ENCODE measurements around the gene PIP4K2B. TPM values are rescaled to one million over a fixed set of nuclear protein-coding genes. Genes with fewer than 3 reads are reported as not detected.
A peak's percentile ranks its signal among the peaks of the same experiment; 100 is the strongest.

The PIP4K2B gene
- total RNA-seq (2014; rRNA removed; shearing (Covaris generic)) = 43.6 and 65.8 TPM in 2 replicates
- 12.8 and 13.4 TPM in 2 replicates for polyA plus RNA-seq (2016; fragmentation: Nextera tagmentation; extraction: Ambion mirVana)

- peak; percentile 98 for DNase-seq
- Histone ChIP-seq H3K4me2 (ENCODE audit: unreplicated experiment) (peak within 1 kb of the TSS; percentile 100), H3K9me3 (ENCODE audit: low read depth) (no peaks in the 10 kb centered on the region), H3K4me1 (ENCODE audit: insufficient read depth) (peaks cover 21% of the 10 kb centered on the region), H3K36me3 (ENCODE audit: low read depth) (peaks cover 21% of the 10 kb centered on the region), H3K9me2 (ENCODE audit: insufficient read depth) (no peaks in the 10 kb centered on the region), H4K20me1 (ENCODE audit: insufficient read depth) (no peaks in the 10 kb centered on the region), H3K27ac (peak within 1 kb of the TSS; percentile 96), H2AFZ (peak within 1 kb of the TSS; percentile 72), H3K27me3 (replicated peaks; ENCODE audit: insufficient read depth) (no peaks in the 10 kb centered on the region), H3F3A (ENCODE audit: insufficient read depth) (peaks cover 52% of the 10 kb centered on the region), H3K4me3 (peak within 1 kb of the TSS; percentile 88), H3K79me2 (ENCODE audit: insufficient read depth) (peaks cover 45% of the 10 kb centered on the region), H3K9ac (peak within 1 kb of the TSS; percentile 97)
- TF ChIP-seq EZH2phosphoT487 (IDR thresholded peaks at IDR 0.05; ENCODE audit: insufficient read depth, low read depth) (no peak), EZH2 (IDR thresholded peaks at IDR 0.05; ENCODE audit: insufficient read depth, poor library complexity, severe bottlenecking) (no peak)
- in situ Hi-C loops (cut with MboI) = no loop called here
- WGBS, 2 experiments (ENCODE audit: low coverage in 1 of 2, low lambda C conversion rate in 2 of 2, missing lambda C conversion rate in 2 of 2) = 1% methylated on average over 24 to 32 of the region's 76 CpGs
Measured at GRCh38 chr17:38799501-38800236, at the start of gene PIP4K2B. Gene PIP4K2B, minus strand, starts transcription at chr17:38799556. Its CDS starts 132 bp downstream, at chr17:38799424.

- no peak overlapping the region for H3K9ac ChIP-seq
- H3K9me3 ChIP-seq (ENCODE audit: low read depth) = no peaks in the 10 kb centered on the region
- peaks cover 81% of the 10 kb centered on the region for H3F3A ChIP-seq (ENCODE audit: insufficient read depth)
- H4K20me1 ChIP-seq (ENCODE audit: insufficient read depth) = peaks cover 19% of the 10 kb centered on the region
- H3K27ac ChIP-seq = no peak overlapping the region
- H3K4me3 ChIP-seq = no peak overlapping the region
- peaks cover 66% of the 10 kb centered on the region for H3K36me3 ChIP-seq (ENCODE audit: low read depth)
- WGBS, 2 experiments (ENCODE audit: low coverage in 1 of 2, low lambda C conversion rate in 2 of 2, missing lambda C conversion rate in 2 of 2) = 100% methylated on average over 1 of the region's 1 CpG
- no peak for DNase-seq
- peaks cover 51% of the 10 kb centered on the region for H3K79me2 ChIP-seq (ENCODE audit: insufficient read depth)
- H3K4me1 ChIP-seq (ENCODE audit: insufficient read depth) = peaks cover 19% of the 10 kb centered on the region
- H3K9me2 ChIP-seq (ENCODE audit: insufficient read depth) = no peaks in the 10 kb centered on the region
- H2AFZ ChIP-seq = no peak overlapping the region
- in situ Hi-C loops (cut with MboI) = no loop called here
- TF ChIP-seq EZH2phosphoT487 (IDR thresholded peaks at IDR 0.05; ENCODE audit: insufficient read depth, low read depth) = no peak
- no peak for TF ChIP-seq EZH2 (IDR thresholded peaks at IDR 0.05; ENCODE audit: insufficient read depth, poor library complexity, severe bottlenecking)
- H3K27me3 ChIP-seq (replicated peaks; ENCODE audit: insufficient read depth) = no peaks in the 10 kb centered on the region
- no peak overlapping the region for H3K4me2 ChIP-seq (ENCODE audit: unreplicated experiment)
Measured at GRCh38 chr17:38848557-38848891, 49.2 kb upstream of the PIP4K2B start.

GRCh38 chr17:38844261-38844757 lies 45.0 kb upstream of the PIP4K2B start:
- H3K4me3 ChIP-seq = no peak overlapping the region
- no peaks in the 10 kb centered on the region for H4K20me1 ChIP-seq (ENCODE audit: insufficient read depth)
- H2AFZ ChIP-seq = no peak overlapping the region
- no peaks in the 10 kb centered on the region for H3K9me2 ChIP-seq (ENCODE audit: insufficient read depth)
- H3K27me3 ChIP-seq (replicated peaks; ENCODE audit: insufficient read depth) = no peaks in the 10 kb centered on the region
- H3F3A ChIP-seq (ENCODE audit: insufficient read depth) = peaks cover 40% of the 10 kb centered on the region
- no peaks in the 10 kb centered on the region for H3K9me3 ChIP-seq (ENCODE audit: low read depth)
- in situ Hi-C loops (cut with MboI) = no loop called here
- WGBS, 2 experiments (ENCODE audit: low coverage in 1 of 2, low lambda C conversion rate in 2 of 2, missing lambda C conversion rate in 2 of 2) = 63 to 68% methylated on average over 13 of the region's 13 CpGs
- H3K4me1 ChIP-seq (ENCODE audit: insufficient read depth) = no peaks in the 10 kb centered on the region
- no peak overlapping the region for H3K9ac ChIP-seq
- no peak overlapping the region for H3K27ac ChIP-seq
- peaks cover 29% of the 10 kb centered on the region for H3K36me3 ChIP-seq (ENCODE audit: low read depth)
- no peak for TF ChIP-seq EZH2phosphoT487 (IDR thresholded peaks at IDR 0.05; ENCODE audit: insufficient read depth, low read depth)
- no peak for TF ChIP-seq EZH2 (IDR thresholded peaks at IDR 0.05; ENCODE audit: insufficient read depth, poor library complexity, severe bottlenecking)
- H3K79me2 ChIP-seq (ENCODE audit: insufficient read depth) = peaks cover 9% of the 10 kb centered on the region; the same call in 1 of the 2 replicates
- H3K4me2 ChIP-seq (ENCODE audit: unreplicated experiment) = no peak overlapping the region
- DNase-seq = peak; percentile 37

- peak overlapping the region; percentile 99 for H3K27ac ChIP-seq
- H3K36me3 ChIP-seq (ENCODE audit: low read depth) = no peaks in the 10 kb centered on the region
- H3K9me2 ChIP-seq (ENCODE audit: insufficient read depth) = no peaks in the 10 kb centered on the region
- no peaks in the 10 kb centered on the region for H3F3A ChIP-seq (ENCODE audit: insufficient read depth)
- peak overlapping the region; percentile 85 for H3K4me2 ChIP-seq (ENCODE audit: unreplicated experiment)
- 80 to 81% methylated on average over 17 of the region's 17 CpGs for WGBS, 2 experiments (ENCODE audit: low coverage in 1 of 2, low lambda C conversion rate in 2 of 2, missing lambda C conversion rate in 2 of 2)
- TF ChIP-seq EZH2 (IDR thresholded peaks at IDR 0.05; ENCODE audit: insufficient read depth, poor library complexity, severe bottlenecking) (no peak), EZH2phosphoT487 (IDR thresholded peaks at IDR 0.05; ENCODE audit: insufficient read depth, low read depth) (no peak)
- H3K79me2 ChIP-seq (ENCODE audit: insufficient read depth) = peaks cover 42% of the 10 kb centered on the region
- no peak for DNase-seq
- H3K4me3 ChIP-seq = peak overlapping the region; percentile 94
- H2AFZ ChIP-seq = peak overlapping the region; percentile 82
- in situ Hi-C loops (cut with MboI) = no loop called here
- no peaks in the 10 kb centered on the region for H4K20me1 ChIP-seq (ENCODE audit: insufficient read depth)
- H3K9ac ChIP-seq = peak overlapping the region; percentile 99
- H3K9me3 ChIP-seq (ENCODE audit: low read depth) = no peaks in the 10 kb centered on the region
- peaks cover 13% of the 10 kb centered on the region for H3K4me1 ChIP-seq (ENCODE audit: insufficient read depth)
- no peaks in the 10 kb centered on the region for H3K27me3 ChIP-seq (replicated peaks; ENCODE audit: insufficient read depth)
Measured at GRCh38 chr17:38825762-38826247, 26.4 kb upstream of the PIP4K2B start.

Measured in GM23248 (cell line).